ENCODE results near the gene SLC43A3. TPM values are rescaled to one million over a fixed set of nuclear protein-coding genes. Genes with fewer than 3 reads are reported as not detected.

The SLC43A3 gene
- total and polyA plus RNA-seq, 10 donors: 15.2 to 72.5 (median 35.7) TPM

DNA sequence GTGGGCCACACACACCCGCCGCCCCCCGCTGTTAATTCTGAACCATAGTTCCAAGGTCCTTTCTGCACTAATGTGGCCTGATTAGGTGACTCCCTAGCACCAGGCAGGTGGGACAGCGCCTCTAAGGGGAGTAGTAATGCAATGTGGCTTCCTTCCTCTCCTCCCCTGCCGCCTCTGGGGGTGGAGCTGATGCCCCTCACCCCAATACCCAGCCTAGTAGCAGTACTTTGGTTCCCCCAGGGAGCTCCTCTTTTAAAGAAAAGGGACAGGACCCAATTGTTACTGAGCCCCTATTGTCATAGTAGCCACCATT, 47.8 kb upstream of the SLC43A3 start:
- WGBS, 5 donors: 63 to 67% (median 65%) methylated on average over 5 of the region's 5 CpGs
- no peaks in the 10 kb centered on the region for H3K9me3 ChIP-seq
- TF ChIP-seq, protein P1, sequence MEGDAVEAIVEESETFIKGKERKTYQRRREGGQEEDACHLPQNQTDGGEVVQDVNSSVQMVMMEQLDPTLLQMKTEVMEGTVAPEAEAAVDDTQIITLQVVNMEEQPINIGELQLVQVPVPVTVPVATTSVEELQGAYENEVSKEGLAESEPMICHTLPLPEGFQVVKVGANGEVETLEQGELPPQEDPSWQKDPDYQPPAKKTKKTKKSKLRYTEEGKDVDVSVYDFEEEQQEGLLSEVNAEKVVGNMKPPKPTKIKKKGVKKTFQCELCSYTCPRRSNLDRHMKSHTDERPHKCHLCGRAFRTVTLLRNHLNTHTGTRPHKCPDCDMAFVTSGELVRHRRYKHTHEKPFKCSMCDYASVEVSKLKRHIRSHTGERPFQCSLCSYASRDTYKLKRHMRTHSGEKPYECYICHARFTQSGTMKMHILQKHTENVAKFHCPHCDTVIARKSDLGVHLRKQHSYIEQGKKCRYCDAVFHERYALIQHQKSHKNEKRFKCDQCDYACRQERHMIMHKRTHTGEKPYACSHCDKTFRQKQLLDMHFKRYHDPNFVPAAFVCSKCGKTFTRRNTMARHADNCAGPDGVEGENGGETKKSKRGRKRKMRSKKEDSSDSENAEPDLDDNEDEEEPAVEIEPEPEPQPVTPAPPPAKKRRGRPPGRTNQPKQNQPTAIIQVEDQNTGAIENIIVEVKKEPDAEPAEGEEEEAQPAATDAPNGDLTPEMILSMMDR (IDR thresholded peaks at IDR 0.05 in 8 of 11, conservative IDR thresholded peaks at IDR 0.05 in 3 of 11): no peak
- TF ChIP-seq POLR2A (IDR thresholded peaks at IDR 0.05): no peak

DNA sequence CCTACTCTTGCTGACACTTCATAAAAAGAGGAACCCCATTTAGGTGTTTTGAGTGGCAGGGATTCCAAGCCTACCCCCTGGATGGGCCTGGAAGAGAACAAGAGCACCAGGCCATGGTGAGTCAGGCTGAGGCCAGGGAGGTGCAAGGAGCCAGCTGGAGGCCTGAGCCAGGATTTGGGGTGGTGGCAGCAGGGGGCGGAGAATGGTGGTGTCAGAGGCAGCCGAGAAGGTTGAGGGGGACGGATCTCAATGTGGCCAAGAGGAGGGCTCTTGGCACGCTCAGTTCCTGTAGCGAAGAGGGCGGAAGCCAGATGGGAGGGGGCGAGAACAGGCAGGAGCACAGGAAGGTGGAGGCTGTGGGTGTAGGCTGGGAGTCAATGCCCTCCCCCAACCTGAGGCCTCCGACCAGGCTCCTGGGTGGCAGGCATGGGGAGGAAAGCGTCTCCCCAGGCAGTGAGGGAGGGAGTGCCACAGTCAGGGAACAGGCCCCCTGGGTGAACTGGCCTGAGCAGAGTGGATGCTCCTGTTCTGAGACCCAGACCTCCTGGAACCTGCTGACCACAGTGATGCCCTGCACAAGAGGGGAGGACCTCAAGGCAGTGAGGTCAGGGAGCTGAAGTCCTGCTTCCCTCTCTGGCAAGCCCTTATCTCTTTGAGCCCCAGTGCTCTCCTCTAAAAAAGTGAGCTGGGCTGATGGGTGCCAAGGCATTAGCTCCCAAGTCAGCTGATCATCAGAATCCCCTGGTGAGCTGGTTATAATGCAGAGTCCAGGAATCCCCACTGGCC, 47.3 kb upstream of the SLC43A3 start:
- no peak overlapping the region for H3K27ac ChIP-seq
- 5 to 31% (median 26%) methylated on average over 9 of the region's 9 CpGs for WGBS, 5 donors
- no peaks in the 10 kb centered on the region for H3K36me3 ChIP-seq
- peak overlapping the region in 1 of 8 donors; percentile 10 for H3K4me3 ChIP-seq
- peaks cover 8 to 41% (median 36%) of the 10 kb centered on the region in 6 donors for H3K4me1 ChIP-seq
- H3K27me3 ChIP-seq (replicated peaks in 1 of 7): peaks cover 0 to 48% (median 13%) of the 10 kb centered on the region in 7 donors
- no peaks in the 10 kb centered on the region for H3K9me3 ChIP-seq
- intact Hi-C loops (cut with DNase I; ENCODE audit: low total_unique reads): no loop called here
- peak in 2 of 3 donors; percentile 20 to 46 for TF ChIP-seq POLR2AphosphoS5 (IDR thresholded peaks at IDR 0.05)
- TF ChIP-seq, protein P1 (IDR thresholded peaks at IDR 0.05 in 8 of 11, conservative IDR thresholded peaks at IDR 0.05 in 3 of 11): no peak
- DNase-seq: peak; percentile 81

More for the DNA sequence above, 47.8 kb upstream of the SLC43A3 start:
- Histone ChIP-seq H3K27ac (no peak overlapping the region), H3K27me3 (replicated peaks in 1 of 7) (peaks cover 0 to 51% (median 13%) of the 10 kb centered on the region in 7 donors), H3K4me1 (peaks cover 8 to 41% (median 36%) of the 10 kb centered on the region in 6 donors), H3K36me3 (no peaks in the 10 kb centered on the region), H3K4me3 (no peak overlapping the region)
- intact Hi-C loops (cut with DNase I; ENCODE audit: low total_unique reads): no loop called here
- DNase-seq: no peak

- H3K27me3 ChIP-seq (replicated peaks in 1 of 7): peaks cover 0 to 48% (median 13%) of the 10 kb centered on the region in 7 donors
- 35 to 54% (median 42%) methylated on average over 6 of the region's 6 CpGs for WGBS, 5 donors
- H3K4me1 ChIP-seq: peaks cover 8 to 41% (median 36%) of the 10 kb centered on the region in 6 donors
- no peak overlapping the region for H3K27ac ChIP-seq
- H3K4me3 ChIP-seq: no peak overlapping the region
- TF ChIP-seq POLR2AphosphoS5 (IDR thresholded peaks at IDR 0.05): no peak
- TF ChIP-seq, protein P1 (IDR thresholded peaks at IDR 0.05 in 8 of 11, conservative IDR thresholded peaks at IDR 0.05 in 3 of 11): no peak
- no peak for TF ChIP-seq POLR2A (IDR thresholded peaks at IDR 0.05)
- no peak for DNase-seq
- intact Hi-C loops (cut with DNase I; ENCODE audit: low total_unique reads): no loop called here
- H3K36me3 ChIP-seq: no peaks in the 10 kb centered on the region
- H3K9me3 ChIP-seq: no peaks in the 10 kb centered on the region
Measured at GRCh38 chr11:57473285-57473841, 46.4 kb upstream of the SLC43A3 start.

GRCh38 chr11:57471496-57471895, 44.6 kb upstream of the SLC43A3 start:
- no peaks in the 10 kb centered on the region for H3K36me3 ChIP-seq

More at GRCh38 chr11:57471496-57471895, 44.6 kb upstream of the SLC43A3 start:
- DNase-seq: no peak
- Histone ChIP-seq H3K27me3 (replicated peaks in 1 of 7) (peaks cover 0 to 43% (median 9%) of the 10 kb centered on the region in 7 donors), H3K9me3 (no peaks in the 10 kb centered on the region), H3K4me1 (peaks cover 8 to 33% (median 28%) of the 10 kb centered on the region in 6 donors), H3K27ac (no peak overlapping the region), H3K4me3 (no peak overlapping the region)
- TF ChIP-seq, protein P1 (IDR thresholded peaks at IDR 0.05 in 8 of 11, conservative IDR thresholded peaks at IDR 0.05 in 3 of 11): no peak
- TF ChIP-seq POLR2AphosphoS5 (IDR thresholded peaks at IDR 0.05) (no peak), POLR2A (IDR thresholded peaks at IDR 0.05) (no peak)
- 90 to 100% (median 96%) methylated on average over 3 of the region's 3 CpGs for WGBS, 5 donors
- intact Hi-C loops (cut with DNase I; ENCODE audit: low total_unique reads): no loop called here
